K562 (cell line): ENCODE results near the gene MAP2K4. TPM values are rescaled to one million over a fixed set of nuclear protein-coding genes. Genes with fewer than 3 reads are reported as not detected.

Source experiments
- CREB1 ChIP-seq, 2 experiments: sonication (generic) in 1 of 2; formaldehyde crosslinking in 1 of 2; IDR thresholded peaks; 2 replicates each; pipeline versions ENCODE4 v1.6.1 to v1.8.0; 2012 to 2022; ENCODE audit warnings: inconsistent platforms in 1 of 2, mild to moderate bottlenecking in 1 of 2, missing genetic modification reagents in 1 of 2, moderate library complexity in 1 of 2
- CREM ChIP-seq: IDR thresholded peaks from 2 replicates; pipeline ENCODE4 v1.6.1; 2014; ENCODE audit warnings: antibody characterized with exemption, low read depth
- HMGN3 ChIP-seq: IDR thresholded peaks from 2 replicates; pipeline ENCODE4 v1.6.1; 2011; ENCODE audit warnings: borderline replicate concordance, low read depth, mild to moderate bottlenecking, mixed read lengths, low read length; ENCODE audit not compliant: insufficient read length; ENCODE audit errors: extremely low read depth
- ILF3 ChIP-seq: fragments of 450-650 bp; IDR thresholded peaks from 2 replicates; pipeline ENCODE4 v1.6.1; 2018; ENCODE audit warnings: antibody characterized with exemption, mild to moderate bottlenecking, moderate library complexity, borderline replicate concordance
- KDM5B ChIP-seq: fragments of 200-600 bp; sonication (generic); IDR thresholded peaks from 2 replicates; pipeline ENCODE4 v1.6.1; 2012; ENCODE audit warnings: low read depth, mild to moderate bottlenecking, moderate library complexity, low read length, control low read depth, inconsistent platforms; ENCODE audit not compliant: insufficient replicate concordance
- MAZ ChIP-seq, 2 experiments: fragments of 450-650 bp in 1 of 2; sonication (generic) in 1 of 2; formaldehyde crosslinking; IDR thresholded peaks in 1 of 2; conservative IDR thresholded peaks in 1 of 2; 2 replicates each; pipeline versions ENCODE4 v1.4.0 to v1.5.0; 2020; ENCODE audit warnings: mild to moderate bottlenecking in 1 of 2, missing genetic modification reagents in 1 of 2
- PHF8 ChIP-seq: fragments of 200-600 bp; sonication (generic); IDR thresholded peaks from 2 replicates; pipeline ENCODE4 v1.6.1; 2012; ENCODE audit warnings: mixed run types, mild to moderate bottlenecking, inconsistent platforms, low read length, moderate library complexity, borderline replicate concordance
- RBBP5 ChIP-seq: fragments of 200-600 bp; sonication (generic); IDR thresholded peaks from 2 replicates; pipeline ENCODE4 v1.6.1; 2012; ENCODE audit warnings: borderline replicate concordance, mild to moderate bottlenecking, low read length, control low read depth, inconsistent platforms; ENCODE audit not compliant: insufficient read depth, poor library complexity, severe bottlenecking
- YY1 ChIP-seq, 3 experiments: IDR thresholded peaks; 2 replicates each; pipeline ENCODE4 v1.6.1; 2011; ENCODE audit warnings: low read length in 2 of 3, mild to moderate bottlenecking in 2 of 3, moderate library complexity in 2 of 3, borderline replicate concordance in 1 of 3, control low read depth in 1 of 3, low read depth in 1 of 3; ENCODE audit not compliant: insufficient read depth in 3 of 3, insufficient replicate concordance in 2 of 3, control insufficient read depth in 1 of 3, insufficient read length in 1 of 3; ENCODE audit errors: extremely low read depth in 1 of 3
- ZEB2 ChIP-seq: fragments of 450-650 bp; IDR thresholded peaks from 2 replicates; pipeline ENCODE4 v1.6.1; 2016
- polyA plus RNA-seq, 8 experiments: library from polyadenylated mRNA; depleted of rRNA in 4 of 8; stranded (reverse) in 5 of 8; unstranded in 3 of 8; fragments of >200 nt; fragmentation: Nextera tagmentation in 2 of 8; fragmentation: Illumina TruSeq in 1 of 8; extraction: Ambion mirVana in 2 of 8; extraction: Trizol in 1 of 8; gene quantifications; 2 replicates each; pipeline versions ENCODE4 v1.2.1 to v1.2.3, GENCODE V29; 2011 to 2014; ENCODE audit warnings: inconsistent platforms in 1 of 8, missing spikeins in 1 of 8
- total RNA-seq, 7 experiments: library from RNA; depleted of rRNA in 6 of 7; stranded (reverse); fragments of >200 nt in 6 of 7; fragmentation: Illumina TruSeq in 2 of 7; extraction: Trizol in 2 of 7; gene quantifications; 2 replicates each; pipeline versions ENCODE4 v1.2.1 to v1.2.3, GENCODE V29; 2011 to 2021; ENCODE audit warnings: low replicate concordance in 1 of 7
- TF ChIP-seq, protein P1 (sequence below), 2 experiments: IDR thresholded peaks; 2 replicates each; pipeline ENCODE4 v1.6.1; 2011; ENCODE audit warnings: borderline replicate concordance in 1 of 2, control low read depth in 1 of 2, low read depth in 1 of 2, low read length in 1 of 2, mild to moderate bottlenecking in 1 of 2, mixed read lengths in 1 of 2, moderate library complexity in 1 of 2; ENCODE audit not compliant: insufficient read depth in 1 of 2, insufficient read length in 1 of 2, poor library complexity in 1 of 2, severe bottlenecking in 1 of 2; ENCODE audit errors: extremely low read depth in 1 of 2
- TF ChIP-seq, protein P2 (sequence below): sonication (generic); formaldehyde crosslinking; IDR thresholded peaks from 2 replicates; pipeline ENCODE4 v1.8.1; 2023; ENCODE audit warnings: mild to moderate bottlenecking, missing genetic modification reagents

MAP2K4 gene
- total and polyA plus RNA-seq, 9 of the 15 experiments (the other 6 are each of a cell fraction or from before 2014, with no cell fraction given) = 3.0 to 15.9 (median 10.8) TPM

DNA sequence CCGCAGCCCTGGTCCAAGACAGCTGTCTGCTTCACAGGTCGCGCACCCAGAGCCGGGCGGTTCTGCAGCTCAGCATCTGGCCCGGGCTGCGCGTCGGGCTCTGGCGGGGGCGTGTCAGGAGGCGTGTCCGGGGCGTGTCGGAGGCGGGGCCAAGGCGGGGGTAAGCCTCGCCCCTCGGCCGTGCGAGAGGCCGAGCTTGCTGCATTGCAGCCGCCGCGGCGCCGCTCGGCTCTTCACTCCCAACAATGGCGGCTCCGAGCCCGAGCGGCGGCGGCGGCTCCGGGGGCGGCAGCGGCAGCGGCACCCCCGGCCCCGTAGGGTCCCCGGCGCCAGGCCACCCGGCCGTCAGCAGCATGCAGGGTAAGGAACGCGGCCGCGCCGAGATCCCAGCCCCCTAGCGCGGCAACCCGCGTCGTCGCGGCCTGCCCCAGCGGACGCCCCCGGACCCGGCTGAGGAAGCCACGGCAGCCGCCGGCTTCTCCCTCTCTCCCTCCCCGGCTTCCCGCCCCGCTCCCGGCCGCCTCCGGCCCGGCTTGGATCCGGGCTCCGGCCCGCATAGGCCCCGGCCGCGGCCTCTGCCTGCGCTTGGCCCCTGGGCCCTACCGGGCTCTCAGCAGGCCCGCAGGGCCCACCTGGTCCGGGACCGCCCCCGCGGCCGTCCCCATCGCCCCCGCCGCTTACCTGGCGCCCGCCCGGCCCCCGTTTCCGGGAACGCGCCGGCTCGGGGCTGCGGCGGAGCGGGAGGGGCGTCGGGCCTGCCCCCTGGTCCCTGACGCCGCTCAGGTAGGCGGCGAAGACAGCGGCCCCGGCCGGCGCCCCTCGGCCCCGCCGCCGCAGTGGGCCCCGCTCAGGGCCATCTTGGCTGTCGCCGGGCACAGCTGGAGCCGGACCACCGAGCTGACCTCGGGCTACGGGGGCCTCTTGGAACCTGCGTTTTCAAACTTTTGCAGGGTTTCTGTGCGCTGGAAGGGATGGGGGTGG is at the start of gene MAP2K4 (continued):
- TF ChIP-seq, protein P1, sequence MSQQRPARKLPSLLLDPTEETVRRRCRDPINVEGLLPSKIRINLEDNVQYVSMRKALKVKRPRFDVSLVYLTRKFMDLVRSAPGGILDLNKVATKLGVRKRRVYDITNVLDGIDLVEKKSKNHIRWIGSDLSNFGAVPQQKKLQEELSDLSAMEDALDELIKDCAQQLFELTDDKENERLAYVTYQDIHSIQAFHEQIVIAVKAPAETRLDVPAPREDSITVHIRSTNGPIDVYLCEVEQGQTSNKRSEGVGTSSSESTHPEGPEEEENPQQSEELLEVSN (IDR thresholded peaks at IDR 0.05; ENCODE audit: borderline replicate concordance in 1 of 2, extremely low read depth in 1 of 2, insufficient read depth in 1 of 2, insufficient read length in 1 of 2, low read depth in 1 of 2, low read length in 1 of 2, poor library complexity in 1 of 2, severe bottlenecking in 1 of 2) = peak in 1 of 2 experiments; percentile 11
- peak; percentile 78; the same call in 1 of the 2 replicates for TF ChIP-seq PHF8
- TF ChIP-seq KDM5B = peak; percentile 51
- TF ChIP-seq YY1 (IDR thresholded peaks at IDR 0.05; ENCODE audit: borderline replicate concordance in 1 of 3, control insufficient read depth in 1 of 3, extremely low read depth in 1 of 3, insufficient read depth in 3 of 3, insufficient read length in 1 of 3, insufficient replicate concordance in 2 of 3, low read depth in 1 of 3, low read length in 2 of 3) = peak; percentile 61 to 93 (median 87)
- peak; percentile 73 for TF ChIP-seq RBBP5
- TF ChIP-seq, protein P2, sequence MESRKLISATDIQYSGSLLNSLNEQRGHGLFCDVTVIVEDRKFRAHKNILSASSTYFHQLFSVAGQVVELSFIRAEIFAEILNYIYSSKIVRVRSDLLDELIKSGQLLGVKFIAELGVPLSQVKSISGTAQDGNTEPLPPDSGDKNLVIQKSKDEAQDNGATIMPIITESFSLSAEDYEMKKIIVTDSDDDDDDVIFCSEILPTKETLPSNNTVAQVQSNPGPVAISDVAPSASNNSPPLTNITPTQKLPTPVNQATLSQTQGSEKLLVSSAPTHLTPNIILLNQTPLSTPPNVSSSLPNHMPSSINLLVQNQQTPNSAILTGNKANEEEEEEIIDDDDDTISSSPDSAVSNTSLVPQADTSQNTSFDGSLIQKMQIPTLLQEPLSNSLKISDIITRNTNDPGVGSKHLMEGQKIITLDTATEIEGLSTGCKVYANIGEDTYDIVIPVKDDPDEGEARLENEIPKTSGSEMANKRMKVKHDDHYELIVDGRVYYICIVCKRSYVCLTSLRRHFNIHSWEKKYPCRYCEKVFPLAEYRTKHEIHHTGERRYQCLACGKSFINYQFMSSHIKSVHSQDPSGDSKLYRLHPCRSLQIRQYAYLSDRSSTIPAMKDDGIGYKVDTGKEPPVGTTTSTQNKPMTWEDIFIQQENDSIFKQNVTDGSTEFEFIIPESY (CRISPR knock-in tag) = no peak
- peak; percentile 60 for TF ChIP-seq HMGN3
- peak; percentile 55; the same call in 1 of the 2 replicates for TF ChIP-seq ILF3
- peak in 1 of 2 experiments; percentile 63; a peak in 2 of 4 replicates for TF ChIP-seq MAZ (CRISPR knock-in tag; conservative IDR thresholded peaks at IDR 0.05 in 1 of 2, IDR thresholded peaks at IDR 0.05 in 1 of 2)
- TF ChIP-seq CREM = peak; percentile 28; the same call in 1 of the 2 replicates
- TF ChIP-seq ZEB2 = no peak
- peak; percentile 14; the same call in 1 of the 2 replicates for TF ChIP-seq CREB1 (IDR thresholded peaks at IDR 0.05)
- no peak for TF ChIP-seq CREB1 (CRISPR knock-in tag; IDR thresholded peaks at IDR 0.05)
